ENCODE measurements around the gene TSPAN6.

TSPAN6 gene

GRCh38 chrX:100647095-100647494 lies 10.5 kb upstream of the TSPAN6 start:
- no peak for DNase-seq

- no peak for DNase-seq
These were observed 8.5 kb upstream of the TSPAN6 start for GRCh38 chrX:100645106-100645505.

- no peak for DNase-seq
These were observed 7.6 kb upstream of the TSPAN6 start, which contains the start of gene SRPX2 for GRCh38 chrX:100643956-100644860. SRPX2 (plus strand) TSS chrX:100644199; CDS start chrX:100646323, 2,124 bp downstream.

DNA sequence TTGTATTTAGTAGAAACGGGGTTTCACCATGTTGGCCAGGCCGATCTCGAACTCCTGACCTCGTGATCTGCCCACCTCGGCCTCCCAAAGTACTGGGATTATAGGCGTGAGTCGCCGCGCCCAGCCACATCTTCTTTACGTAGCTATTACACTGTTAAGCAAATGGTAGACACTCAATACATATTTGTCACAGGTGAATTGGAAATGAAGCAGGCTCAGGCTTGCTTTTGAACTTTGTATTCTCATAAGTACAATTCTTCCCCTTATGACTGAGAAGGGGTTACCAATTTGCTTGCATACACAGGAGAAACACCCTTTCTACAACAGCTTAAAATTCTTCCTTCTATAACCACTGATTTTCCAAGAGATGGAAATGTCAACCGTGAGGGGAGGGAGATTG lies 6.6 kb upstream of the TSPAN6 start:
- no peak for DNase-seq

DNA sequence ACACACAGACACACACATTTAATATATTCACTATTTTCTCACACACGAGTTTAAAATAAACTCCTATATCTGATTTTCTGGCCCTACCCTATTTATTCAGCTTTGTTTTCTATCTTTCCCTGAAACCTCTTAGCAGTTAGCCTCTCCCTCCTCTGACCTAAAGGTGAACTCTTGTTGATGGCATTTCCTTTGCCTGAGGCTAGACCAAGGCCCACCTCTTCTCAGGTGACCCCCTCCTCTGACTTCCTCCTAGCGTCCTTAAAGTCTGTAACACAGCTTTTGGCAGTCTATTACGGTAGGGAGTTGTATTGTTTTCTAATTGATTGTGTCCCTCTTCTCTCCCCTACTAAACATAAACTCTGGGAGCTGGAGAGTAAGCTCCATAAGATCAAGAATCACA lies 5.7 kb upstream of the TSPAN6 start:
- DNase-seq: no peak

DNA sequence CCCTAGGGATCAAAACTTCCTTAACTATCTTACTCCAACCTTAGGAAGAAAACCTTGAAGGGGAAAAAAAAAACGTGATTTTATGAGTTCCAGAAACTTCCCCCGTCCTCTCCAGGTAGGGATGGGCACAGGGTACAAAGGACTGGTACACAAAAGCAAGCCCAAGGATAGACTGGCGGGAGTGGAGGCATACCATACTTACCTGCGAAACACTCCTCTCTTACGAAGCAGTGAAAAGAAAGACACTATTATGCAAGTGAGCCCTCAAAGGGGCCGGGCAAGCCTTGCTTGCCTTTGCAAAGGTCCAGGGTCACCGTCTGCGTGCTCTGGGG lies 651 bp downstream of the TSPAN6 start:
- no peak for DNase-seq

DNA sequence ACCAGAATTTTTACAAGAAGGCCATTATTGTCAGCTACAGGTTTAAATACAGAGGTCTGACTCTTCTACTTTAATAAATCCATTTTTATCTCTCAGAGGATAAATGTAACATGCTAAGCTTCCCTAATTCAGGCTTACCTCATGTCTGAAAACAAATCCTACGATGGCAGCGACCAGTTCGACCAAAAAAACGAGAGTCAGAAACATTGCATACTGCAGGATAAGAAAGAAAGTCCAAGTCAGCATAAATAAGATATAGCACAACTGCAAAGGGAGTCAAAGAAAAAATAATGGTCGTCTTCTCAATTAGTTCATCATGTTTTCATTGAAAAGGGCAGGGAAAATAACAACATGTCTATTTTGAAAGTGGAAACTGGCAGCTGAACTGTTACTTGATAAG lies 1.6 kb downstream of the TSPAN6 start:
- no peak for DNase-seq

DNA sequence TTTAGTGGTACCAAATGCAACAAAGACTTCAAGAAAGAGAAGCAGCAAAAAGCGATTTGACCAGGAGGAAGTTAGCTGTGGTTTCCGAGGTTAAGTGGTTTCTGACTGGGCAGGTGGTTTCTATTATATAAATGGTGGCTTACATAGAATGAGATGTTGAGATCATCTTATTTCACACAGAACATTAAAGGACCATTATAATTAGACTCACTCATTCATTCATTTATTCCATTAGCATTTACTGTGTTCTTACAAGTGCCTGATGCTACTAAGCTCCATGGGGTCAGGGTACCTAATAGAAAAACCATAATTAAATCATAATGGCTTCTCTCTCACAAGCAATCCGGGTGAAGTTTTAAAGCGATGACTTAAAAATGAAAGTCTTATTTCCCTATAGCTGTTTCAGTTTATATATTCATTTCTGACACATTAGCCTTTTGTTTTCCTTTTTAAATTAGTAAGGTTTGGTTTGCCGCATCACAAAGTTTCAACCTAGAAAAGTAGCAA lies 10.6 kb downstream of the TSPAN6 start:
- DNase-seq: no peak

DNA sequence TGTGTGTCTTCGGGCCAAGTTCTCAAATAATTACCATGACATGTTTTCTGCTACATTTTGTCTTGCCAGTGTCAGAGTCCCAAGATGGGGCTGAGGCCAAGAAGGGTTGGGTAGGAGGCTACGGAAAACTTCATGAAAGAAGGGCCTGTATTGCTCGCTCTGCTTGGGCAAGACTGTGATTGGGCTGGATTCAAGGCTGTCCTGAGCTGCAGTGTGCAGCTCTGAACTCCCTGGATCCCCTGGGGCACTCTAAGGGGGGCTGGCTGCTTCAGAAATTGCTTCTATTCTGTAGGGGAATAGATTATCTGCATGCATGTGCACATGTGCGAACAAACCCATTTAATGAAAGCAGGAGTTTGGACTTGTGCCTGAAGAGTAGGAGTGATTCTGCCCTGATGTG lies 13.6 kb downstream of the TSPAN6 start:
- no peak for DNase-seq

DNA sequence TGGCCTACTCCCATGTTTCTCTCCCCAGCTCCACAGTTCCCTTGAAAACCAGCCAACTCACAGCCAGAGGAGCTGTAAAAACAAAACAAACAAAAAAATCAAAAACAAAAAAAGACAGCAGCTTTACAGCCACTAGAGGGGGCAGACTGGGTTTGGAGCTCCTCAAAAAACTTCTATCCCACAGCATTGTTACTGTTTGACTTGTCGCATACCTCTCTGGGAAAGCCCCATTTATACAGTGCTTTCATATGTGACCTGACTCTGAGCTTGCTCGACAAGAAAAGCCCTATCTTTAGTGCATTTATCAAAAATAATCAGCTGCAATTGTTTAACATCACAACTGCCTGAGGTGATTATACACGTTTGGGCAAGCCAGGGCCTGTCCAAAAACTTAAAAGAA lies 21.6 kb downstream of the TSPAN6 start:
- DNase-seq: no peak

DNA sequence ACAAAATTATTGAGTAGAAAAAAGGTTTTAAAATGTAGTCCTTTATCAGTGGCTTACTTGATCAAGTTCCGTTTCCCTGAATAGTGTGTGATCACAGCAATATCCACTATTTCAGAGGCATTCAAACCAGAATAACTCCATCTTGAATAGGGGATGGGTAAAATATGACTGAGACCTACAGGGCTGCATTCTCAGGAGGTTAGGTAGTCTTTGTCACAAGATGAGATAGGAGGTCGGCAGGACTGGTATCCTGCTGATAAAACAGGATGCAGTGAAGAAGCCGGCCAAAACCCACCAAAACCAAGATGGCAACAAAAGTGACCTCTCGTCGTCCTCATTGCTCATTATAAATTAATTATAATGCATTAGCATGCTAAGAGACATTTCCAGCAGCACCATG lies 24.7 kb downstream of the TSPAN6 start:
- DNase-seq: no peak

GRCh38 chrX:100609591-100609990 lies 27.0 kb downstream of the TSPAN6 start:
- no peak for DNase-seq

- DNase-seq: no peak
These were observed 29.9 kb downstream of the TSPAN6 start for GRCh38 chrX:100606753-100607152.

DNA sequence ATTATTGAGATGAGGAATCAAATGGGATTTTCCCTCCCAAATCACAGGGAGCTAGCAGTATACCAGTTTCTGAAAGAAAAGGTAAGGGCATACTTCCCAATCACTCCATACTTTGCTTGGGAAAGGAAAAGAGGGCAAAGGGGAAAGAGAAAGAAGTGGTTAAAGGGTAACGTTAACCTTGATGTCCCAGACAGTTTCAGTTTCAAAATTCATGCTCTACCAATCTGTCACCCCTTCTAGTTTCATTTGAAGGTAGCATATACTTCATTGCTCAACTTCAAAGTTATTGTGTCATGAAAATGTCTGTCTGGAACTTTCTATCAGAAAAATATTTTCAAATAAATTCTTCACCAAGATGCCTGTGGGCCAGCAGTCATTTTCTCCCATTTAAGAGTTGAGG lies 35.8 kb downstream of the TSPAN6 start:
- DNase-seq: no peak

DNA sequence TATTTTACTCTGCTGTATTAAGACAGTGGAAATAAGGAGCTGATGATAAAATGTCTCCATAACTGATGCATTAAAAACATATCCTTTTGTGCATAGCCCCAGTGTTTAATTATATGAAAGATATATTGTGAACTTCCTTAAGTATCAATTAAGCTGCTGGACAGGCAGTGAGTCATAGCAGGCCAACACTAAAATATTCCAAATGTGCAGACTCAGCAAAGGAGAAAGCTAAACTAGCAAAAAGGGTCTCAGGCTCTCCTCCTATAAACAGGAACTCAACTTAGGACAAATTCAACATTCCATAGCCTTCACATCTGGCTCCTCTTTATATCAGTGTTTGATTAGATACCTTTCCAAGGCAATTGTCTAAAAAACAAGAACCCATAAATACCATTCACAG lies 36.3 kb downstream of the TSPAN6 start:
- DNase-seq: no peak

GRCh38 chrX:100599456-100599855 lies 37.1 kb downstream of the TSPAN6 start:
- DNase-seq: no peak

DNA sequence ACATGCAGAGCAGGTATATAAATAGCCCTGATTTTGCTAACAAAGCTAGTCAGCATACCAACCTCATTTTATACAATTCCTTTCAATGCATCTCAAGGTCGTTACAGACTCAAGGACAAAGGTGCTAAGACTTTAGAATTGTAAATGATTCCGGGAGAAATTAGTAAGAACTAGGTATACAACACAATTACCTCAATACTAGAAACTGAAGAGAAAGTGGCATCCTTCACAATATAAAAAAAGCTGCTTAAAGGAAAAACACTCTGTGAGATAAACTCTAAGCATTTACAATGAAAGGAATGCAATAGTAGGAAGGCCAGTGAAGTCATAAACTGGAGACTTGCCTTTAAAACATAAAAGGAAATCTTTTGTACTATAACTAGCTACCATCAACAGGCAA lies 40.0 kb downstream of the TSPAN6 start:
- DNase-seq: no peak

DNA sequence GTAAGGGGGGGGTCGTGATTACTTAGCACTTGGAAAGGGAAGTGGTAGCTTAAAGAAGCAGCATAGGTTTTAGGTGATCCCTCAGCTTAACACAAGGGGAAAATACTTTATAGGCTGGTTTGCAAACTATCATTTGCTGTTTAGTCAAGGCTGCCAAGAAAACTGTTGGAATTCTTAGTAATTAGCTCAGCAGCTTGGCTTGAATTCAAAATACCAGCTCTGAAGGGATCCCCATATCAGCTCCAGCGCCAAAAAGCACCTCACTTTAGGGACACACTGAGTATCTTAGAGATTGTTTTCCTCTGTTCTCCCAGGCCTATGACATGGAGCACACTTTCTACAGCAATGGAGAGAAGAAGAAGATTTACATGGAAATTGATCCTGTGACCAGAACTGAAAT lies 43.0 kb downstream of the TSPAN6 start:
- DNase-seq: no peak

DNA sequence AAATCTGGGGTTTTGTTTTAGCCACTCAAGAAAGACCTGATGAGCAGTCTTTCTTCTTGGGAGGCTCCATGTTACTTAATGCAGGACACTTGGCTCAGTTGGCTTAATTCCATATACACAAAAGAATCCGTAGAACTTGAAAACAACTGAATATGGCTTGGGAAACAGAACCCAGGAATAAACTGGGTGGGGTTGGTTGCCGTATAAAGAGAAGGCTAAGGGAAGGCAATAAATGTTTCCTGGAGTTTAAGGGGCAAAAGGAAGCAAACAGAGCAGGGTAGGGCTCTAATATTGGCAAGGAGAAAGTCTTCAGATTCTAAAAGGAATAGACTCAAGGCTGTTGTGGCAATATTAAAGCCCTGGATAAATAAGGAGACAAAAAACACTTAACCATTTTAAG lies 43.5 kb downstream of the TSPAN6 start:
- DNase-seq: no peak

- DNase-seq: no peak
These were observed 45.2 kb downstream of the TSPAN6 start for GRCh38 chrX:100591256-100592051.

DNA sequence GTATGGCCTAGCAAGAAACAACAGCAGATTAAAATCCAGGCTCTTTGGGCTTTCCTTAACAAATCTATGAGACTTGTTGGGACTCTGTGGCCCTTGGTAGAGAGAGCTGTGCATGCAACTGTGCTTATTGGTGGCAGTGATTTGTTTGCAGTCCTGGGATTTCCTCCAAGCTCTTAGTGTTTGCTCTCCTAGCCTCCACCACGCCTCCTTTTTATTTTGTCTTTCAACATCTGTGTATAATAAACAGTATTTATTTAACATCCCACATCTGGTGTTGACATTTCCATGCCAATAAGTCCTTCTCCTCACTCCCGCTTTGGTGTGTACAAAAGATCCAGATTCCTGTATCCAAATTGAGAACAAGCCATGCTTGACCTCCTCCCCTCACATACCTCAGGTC lies 48.7 kb downstream of the TSPAN6 start:
- no peak for DNase-seq

DNA sequence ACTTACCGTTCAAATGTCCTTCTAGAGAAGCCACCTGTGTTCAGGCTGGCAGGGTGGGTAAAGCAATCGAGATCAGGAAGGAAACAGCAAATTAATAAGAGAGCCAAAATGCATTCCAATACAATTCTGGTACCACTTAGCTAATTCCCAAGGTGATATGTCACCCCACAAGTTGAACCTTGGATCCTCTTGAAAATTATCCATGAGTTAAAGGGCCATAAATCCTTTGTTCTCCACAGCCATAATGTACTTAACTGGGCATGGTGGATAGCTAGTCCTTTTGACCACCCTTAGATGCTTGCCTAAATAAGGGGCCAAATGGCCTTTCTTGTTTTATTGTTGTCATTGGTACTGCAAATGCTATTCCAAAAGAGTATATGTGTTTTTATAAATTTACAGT lies 49.9 kb downstream of the TSPAN6 start:
- DNase-seq: no peak

GRCh38 chrX:100584611-100585010 lies 52.0 kb downstream of the TSPAN6 start, which contains the start of gene TNMD:
TNMD (plus strand) TSS chrX:100584936; CDS start chrX:100585019, 83 bp downstream.
- no peak for DNase-seq

All from T-helper 9 cell (primary cell).